Lower lobe of right lung (tissue), 2 donors: ENCODE data around the gene AAGAB. TPM values are rescaled to one million over a fixed set of nuclear protein-coding genes. Genes with fewer than 3 reads are reported as not detected.

ENCODE experiments used
- ATAC-seq, 2 donors: fragments of 200-7000 bp; cut with Tn5 transposase; one replicate each; pipeline ENCODE4 v1.9.1; 2020 to 2022; ENCODE audit warnings: mild to moderate bottlenecking in 2 of 2, moderate library complexity in 2 of 2
- DNase-seq: peaks from one replicate; pipeline ENCODE4 v3.0.0-alpha.2; 2020
- H3K27ac ChIP-seq: fragments of 200-600 bp; one replicate; pipeline ENCODE4 v1.8.0; 2022
- H3K27me3 ChIP-seq: fragments of 200-600 bp; one replicate; pipeline ENCODE4 v1.8.0; 2022; ENCODE audit warnings: low read depth
- H3K36me3 ChIP-seq: fragments of 200-600 bp; one replicate; pipeline ENCODE4 v1.8.0; 2022; ENCODE audit warnings: mild to moderate bottlenecking
- H3K4me1 ChIP-seq: fragments of 200-600 bp; one replicate; pipeline ENCODE4 v1.8.0; 2022
- H3K4me3 ChIP-seq: fragments of 200-600 bp; one replicate; pipeline ENCODE4 v1.8.0; 2022; ENCODE audit warnings: mild to moderate bottlenecking
- H3K9me3 ChIP-seq: fragments of 200-600 bp; one replicate; pipeline ENCODE4 v1.8.0; 2022
- intact Hi-C: fragments of 100-400 bp; cut with DNase I; formaldehyde crosslinking; loops from one replicate; pipeline ENCODE4 v1.11.0; 2022
- total RNA-seq: library from RNA; stranded (reverse); fragmentation: NEBNext Ultra II Directional; extraction: Animal tissue kit (Norgen Biotek cat#: 25700); gene quantifications from one replicate; pipeline ENCODE4 v1.2.1, GENCODE V29; 2021
- TF ChIP-seq, protein P1 (sequence below): fragments of 200-600 bp; IDR thresholded peaks from one replicate; pipeline ENCODE4 v1.8.0; 2022; ENCODE audit warnings: antibody characterized with exemption, mild to moderate bottlenecking
- donor health status: DM: no; HTN: yes; CAD: no; lungs with severe emphysema.

AAGAB gene
- total RNA-seq, 1 donor from 2014 or later: 24.9 TPM

DNA sequence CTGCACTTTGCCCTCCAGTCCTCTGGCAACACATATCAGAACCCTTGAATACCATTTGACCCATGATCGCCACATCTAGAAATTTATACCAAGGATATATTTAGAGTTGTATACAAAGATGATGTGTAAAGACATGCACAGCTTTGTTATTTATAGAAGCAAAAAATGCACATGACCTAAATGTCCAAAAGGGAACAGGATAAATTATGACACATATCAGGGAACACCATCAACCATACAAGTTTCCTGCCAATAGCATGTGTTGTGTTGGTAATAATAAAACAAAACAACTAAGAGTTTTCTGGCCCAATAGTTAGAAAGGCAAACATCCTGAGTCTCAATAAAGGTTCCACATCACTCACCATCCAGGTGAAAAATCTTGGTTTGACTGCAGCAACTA, 51.5 kb downstream of the AAGAB start:
- intact Hi-C loops: no loop called here
- ATAC-seq (no peak), DNase-seq (no peak)
- no peak overlapping the region for H3K27ac ChIP-seq
- peaks cover 13% of the 10 kb centered on the region for H3K4me1 ChIP-seq
- TF ChIP-seq, protein P1, sequence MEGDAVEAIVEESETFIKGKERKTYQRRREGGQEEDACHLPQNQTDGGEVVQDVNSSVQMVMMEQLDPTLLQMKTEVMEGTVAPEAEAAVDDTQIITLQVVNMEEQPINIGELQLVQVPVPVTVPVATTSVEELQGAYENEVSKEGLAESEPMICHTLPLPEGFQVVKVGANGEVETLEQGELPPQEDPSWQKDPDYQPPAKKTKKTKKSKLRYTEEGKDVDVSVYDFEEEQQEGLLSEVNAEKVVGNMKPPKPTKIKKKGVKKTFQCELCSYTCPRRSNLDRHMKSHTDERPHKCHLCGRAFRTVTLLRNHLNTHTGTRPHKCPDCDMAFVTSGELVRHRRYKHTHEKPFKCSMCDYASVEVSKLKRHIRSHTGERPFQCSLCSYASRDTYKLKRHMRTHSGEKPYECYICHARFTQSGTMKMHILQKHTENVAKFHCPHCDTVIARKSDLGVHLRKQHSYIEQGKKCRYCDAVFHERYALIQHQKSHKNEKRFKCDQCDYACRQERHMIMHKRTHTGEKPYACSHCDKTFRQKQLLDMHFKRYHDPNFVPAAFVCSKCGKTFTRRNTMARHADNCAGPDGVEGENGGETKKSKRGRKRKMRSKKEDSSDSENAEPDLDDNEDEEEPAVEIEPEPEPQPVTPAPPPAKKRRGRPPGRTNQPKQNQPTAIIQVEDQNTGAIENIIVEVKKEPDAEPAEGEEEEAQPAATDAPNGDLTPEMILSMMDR: no peak
- no peaks in the 10 kb centered on the region for H3K27me3 ChIP-seq
- no peaks in the 10 kb centered on the region for H3K9me3 ChIP-seq
- no peak overlapping the region for H3K4me3 ChIP-seq
- peaks cover 63% of the 10 kb centered on the region for H3K36me3 ChIP-seq

DNA sequence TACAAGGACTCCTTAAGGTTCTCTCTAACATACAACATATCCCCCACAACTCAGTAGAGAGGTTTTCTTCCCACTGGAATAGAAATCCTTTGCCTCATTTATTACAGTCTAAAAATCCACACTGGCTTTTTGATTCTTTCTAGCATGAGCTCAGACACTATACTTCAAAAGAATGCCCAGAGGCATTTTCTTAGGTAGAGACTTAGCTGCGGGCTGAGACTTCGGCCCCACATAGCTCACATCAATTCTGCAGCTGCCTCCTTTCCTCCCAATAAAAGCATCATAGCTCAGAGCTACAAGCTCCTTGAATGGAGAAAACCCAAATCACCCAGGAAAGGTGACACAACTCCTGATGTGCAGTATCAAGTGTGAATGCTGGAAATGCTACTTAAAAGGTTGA, 52.4 kb downstream of the AAGAB start:
- Histone ChIP-seq H3K9me3 (no peaks in the 10 kb centered on the region), H3K27me3 (no peaks in the 10 kb centered on the region), H3K27ac (no peak overlapping the region), H3K4me1 (peaks cover 13% of the 10 kb centered on the region), H3K36me3 (peaks cover 54% of the 10 kb centered on the region), H3K4me3 (no peak overlapping the region)
- DNase-seq (no peak), ATAC-seq (no peak)
- TF ChIP-seq, protein P1: no peak
- intact Hi-C loops: no loop called here

DNA sequence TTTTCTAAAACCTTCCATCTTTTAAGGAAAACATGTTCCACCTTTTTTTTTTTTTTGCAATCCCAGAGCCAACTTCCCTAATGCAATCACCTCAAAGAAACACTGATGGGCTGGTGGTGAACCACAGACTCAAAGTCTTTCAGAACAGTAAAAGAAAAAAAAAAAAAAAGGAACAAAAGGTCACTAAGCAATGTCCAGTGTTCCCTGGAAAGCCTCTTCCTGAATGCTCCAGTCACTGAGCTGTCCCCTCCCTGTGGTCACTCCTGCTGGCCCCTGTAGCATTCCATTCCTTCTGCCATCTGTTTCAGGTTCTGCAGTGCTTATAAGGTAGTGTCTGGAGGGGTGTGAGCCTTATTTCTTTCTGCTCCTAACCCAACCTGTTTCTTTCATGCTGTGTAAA, 53.3 kb downstream of the AAGAB start:
- H3K4me3 ChIP-seq: no peak overlapping the region
- H3K27me3 ChIP-seq: no peaks in the 10 kb centered on the region
- H3K9me3 ChIP-seq: no peaks in the 10 kb centered on the region
- no peak overlapping the region for H3K27ac ChIP-seq
- peaks cover 45% of the 10 kb centered on the region for H3K36me3 ChIP-seq
- peaks cover 13% of the 10 kb centered on the region for H3K4me1 ChIP-seq
- peak in 1 of 2 donors; percentile 29 for ATAC-seq
- no peak for DNase-seq
- TF ChIP-seq, protein P1: no peak
- intact Hi-C loops: no loop called here

DNA sequence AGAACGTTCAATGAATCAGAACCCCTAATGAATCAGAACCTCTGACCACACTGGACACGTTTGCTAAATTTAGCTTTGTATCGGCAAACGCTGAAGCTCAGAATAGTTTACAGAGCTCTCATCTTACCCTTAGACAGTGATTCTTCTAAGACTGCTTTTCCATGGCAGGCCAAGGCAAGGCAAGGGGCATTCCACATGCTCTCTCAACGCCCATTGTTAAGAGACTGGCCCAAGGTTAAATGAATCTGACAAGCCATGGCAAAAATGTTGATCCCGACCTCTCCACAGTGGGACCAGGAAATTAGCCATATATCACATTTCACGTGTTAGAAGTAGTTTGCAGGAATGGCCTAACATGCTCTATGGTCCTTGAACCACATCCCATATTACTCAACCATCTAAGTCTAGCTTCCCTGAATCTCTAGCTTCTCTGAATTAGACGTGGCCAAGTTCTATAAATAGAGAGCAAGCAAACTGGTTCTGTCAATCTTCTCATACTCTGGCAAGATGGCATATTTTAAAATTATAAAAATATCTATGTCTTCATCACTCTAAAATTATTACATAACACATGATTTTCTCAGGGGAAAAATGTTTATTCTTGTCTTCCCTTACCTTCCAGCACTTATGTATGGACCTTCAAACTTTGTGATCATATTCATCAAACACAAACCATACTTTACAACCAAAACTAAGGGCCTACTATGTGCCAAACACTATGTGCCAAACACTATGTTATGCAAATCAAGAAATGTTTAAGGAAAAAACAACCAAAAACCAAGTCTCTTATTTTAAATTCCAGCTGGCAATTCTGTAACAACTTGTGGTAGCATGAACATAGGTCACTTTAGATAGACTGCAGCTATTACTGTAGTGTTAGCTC, 54.3 kb downstream of the AAGAB start:
- no peak for DNase-seq
- Histone ChIP-seq H3K36me3 (peaks cover 35% of the 10 kb centered on the region), H3K9me3 (no peaks in the 10 kb centered on the region), H3K4me1 (peaks cover 13% of the 10 kb centered on the region), H3K27me3 (no peaks in the 10 kb centered on the region), H3K4me3 (no peak overlapping the region), H3K27ac (no peak overlapping the region)
- intact Hi-C loops: no loop called here
- TF ChIP-seq, protein P1: no peak
- ATAC-seq: no peak

DNA sequence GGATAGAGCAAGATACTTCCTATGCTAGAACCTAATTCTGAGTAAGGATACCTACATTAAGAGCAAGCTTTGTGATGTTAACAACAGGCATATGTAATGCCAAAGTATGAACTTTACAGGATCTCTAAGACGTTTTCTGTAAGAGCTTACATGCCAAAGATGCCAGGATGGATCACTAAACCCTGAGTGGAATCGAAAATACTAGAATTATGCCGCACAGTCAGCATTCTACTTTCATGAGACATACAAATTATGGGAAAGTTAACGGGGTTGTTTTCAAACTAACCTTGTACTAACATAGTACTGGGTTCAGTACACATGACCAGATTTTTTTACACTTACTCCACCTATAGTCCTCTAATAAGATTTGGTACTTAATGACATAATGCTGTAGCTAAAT, 55.1 kb downstream of the AAGAB start:
- intact Hi-C loops: no loop called here

More for the DNA sequence above, 55.1 kb downstream of the AAGAB start:
- no peak overlapping the region for H3K4me3 ChIP-seq
- ATAC-seq (no peak), DNase-seq (no peak)
- TF ChIP-seq, protein P1: no peak
- H3K9me3 ChIP-seq: no peaks in the 10 kb centered on the region
- H3K27ac ChIP-seq: no peak overlapping the region
- no peaks in the 10 kb centered on the region for H3K27me3 ChIP-seq
- H3K4me1 ChIP-seq: peaks cover 13% of the 10 kb centered on the region
- H3K36me3 ChIP-seq: peaks cover 32% of the 10 kb centered on the region
